ENCODE data around the gene POLR2M.
A peak's percentile ranks its signal among the peaks of the same experiment; 100 is the strongest.

Gene POLR2M

GRCh38 chr15:57730876-57731275 is 24.4 kb downstream of the POLR2M start:
- H3K9me3 ChIP-seq (ENCODE audit: insufficient read depth, low read depth, low read length), result no peaks in the 10 kb centered on the region
- no peak overlapping the region for H4K8ac ChIP-seq (ENCODE audit: low read depth, low read length)
- no peaks in the 10 kb centered on the region for H3K79me2 ChIP-seq (ENCODE audit: control insufficient read depth, insufficient read depth, low read length, poor library complexity)
- peaks cover 7% of the 10 kb centered on the region in 2 experiments for H3K4me1 ChIP-seq (ENCODE audit: control insufficient read depth in 1 of 2, insufficient read depth in 2 of 2, low read length in 2 of 2)
- no peak overlapping the region for H3K4me2 ChIP-seq (ENCODE audit: low read length)
- H3K9ac ChIP-seq (ENCODE audit: low read length), result no peak overlapping the region
- H3K18ac ChIP-seq (ENCODE audit: low read length), result no peak overlapping the region
- no peak overlapping the region for H3K4ac ChIP-seq (ENCODE audit: low read depth, low read length)
- no peak overlapping the region for H2AFZ ChIP-seq (ENCODE audit: insufficient read depth, low read length, poor library complexity)
- H4K12ac ChIP-seq (ENCODE audit: low read depth, low read length), result no peak overlapping the region
- H2BK12ac ChIP-seq (ENCODE audit: low read length), result no peak overlapping the region
- no peak overlapping the region for H2BK120ac ChIP-seq (ENCODE audit: insufficient read depth, low read length, poor library complexity)
- no peak overlapping the region for H3K14ac ChIP-seq (ENCODE audit: low read length)
- no peak overlapping the region for H2BK5ac ChIP-seq (ENCODE audit: low read depth, low read length, poor library complexity)
- no peak overlapping the region for H2AK5ac ChIP-seq (ENCODE audit: low read length)
- no CpG with 5 or more reads among the region's 5 CpGs for WGBS (ENCODE audit: extremely low coverage, insufficient coverage, insufficient read length)
- H3K36me3 ChIP-seq (ENCODE audit: control insufficient read depth in 1 of 2, insufficient read depth in 2 of 2, low read length in 2 of 2), result no peaks in the 10 kb centered on the region
- no peak overlapping the region for H3K4me3 ChIP-seq (ENCODE audit: low read depth, low read length)
- H3K23ac ChIP-seq (ENCODE audit: low read length), result no peak overlapping the region
- no peak for DNase-seq
- H3K27ac ChIP-seq (ENCODE audit: low read depth, low read length), result no peak overlapping the region
- H3K27me3 ChIP-seq (ENCODE audit: insufficient read depth, low read length), result no peaks in the 10 kb centered on the region
- no peak overlapping the region for H4K91ac ChIP-seq (ENCODE audit: low read depth, low read length)
- H3K79me1 ChIP-seq (ENCODE audit: low read length), result no peaks in the 10 kb centered on the region

DNA sequence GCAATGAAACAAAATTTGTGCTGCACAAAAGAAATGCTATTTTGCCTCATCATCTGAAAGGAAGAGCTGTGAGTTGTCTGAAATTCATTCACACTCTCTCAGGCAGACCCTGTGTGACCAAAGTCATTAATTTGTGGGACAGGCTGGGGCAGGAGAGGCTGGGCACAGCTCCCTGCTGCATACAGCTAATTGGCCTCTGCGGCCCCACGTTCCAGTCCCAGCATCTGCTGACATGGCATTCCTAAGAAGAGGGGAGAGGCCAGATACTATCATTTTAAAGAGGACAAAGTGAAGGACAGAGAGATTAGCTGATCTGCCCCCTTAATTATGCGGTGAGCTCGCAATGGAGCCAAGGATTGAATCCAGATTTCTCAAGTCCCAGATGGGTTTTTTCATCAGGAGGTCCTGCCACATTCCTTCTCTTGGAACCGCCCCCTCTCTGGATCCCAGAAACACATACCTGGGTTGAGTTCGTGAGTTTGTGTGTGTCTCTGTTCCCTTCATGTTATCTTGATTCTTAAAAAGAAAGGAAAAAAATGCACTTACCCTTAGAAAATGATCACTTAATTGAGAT is 25.1 kb downstream of the POLR2M start:
- H3K4me1 ChIP-seq (ENCODE audit: control insufficient read depth in 1 of 2, insufficient read depth in 2 of 2, low read length in 2 of 2), result peaks cover 7% of the 10 kb centered on the region in 2 experiments
- H3K27me3 ChIP-seq (ENCODE audit: insufficient read depth, low read length), result no peaks in the 10 kb centered on the region
- DNase-seq, result no peak
- no peaks in the 10 kb centered on the region for H3K79me2 ChIP-seq (ENCODE audit: control insufficient read depth, insufficient read depth, low read length, poor library complexity)
- H2BK120ac ChIP-seq (ENCODE audit: insufficient read depth, low read length, poor library complexity), result no peak overlapping the region
- H3K4me2 ChIP-seq (ENCODE audit: low read length), result peak overlapping the region; percentile 7
- no peak overlapping the region for H2AFZ ChIP-seq (ENCODE audit: insufficient read depth, low read length, poor library complexity)
- H4K91ac ChIP-seq (ENCODE audit: low read depth, low read length), result no peak overlapping the region
- H4K12ac ChIP-seq (ENCODE audit: low read depth, low read length), result no peak overlapping the region
- no peak overlapping the region for H3K4ac ChIP-seq (ENCODE audit: low read depth, low read length)
- no peak overlapping the region for H2BK5ac ChIP-seq (ENCODE audit: low read depth, low read length, poor library complexity)
- no peak overlapping the region for H2AK5ac ChIP-seq (ENCODE audit: low read length)
- no peak overlapping the region for H2BK12ac ChIP-seq (ENCODE audit: low read length)
- H3K23ac ChIP-seq (ENCODE audit: low read length), result no peak overlapping the region
- no peak overlapping the region for H3K27ac ChIP-seq (ENCODE audit: low read depth, low read length)
- H3K79me1 ChIP-seq (ENCODE audit: low read length), result no peaks in the 10 kb centered on the region
- no peak overlapping the region for H3K18ac ChIP-seq (ENCODE audit: low read length)
- no peak overlapping the region for H3K4me3 ChIP-seq (ENCODE audit: low read depth, low read length)
- no peaks in the 10 kb centered on the region for H3K36me3 ChIP-seq (ENCODE audit: control insufficient read depth in 1 of 2, insufficient read depth in 2 of 2, low read length in 2 of 2)
- H3K9me3 ChIP-seq (ENCODE audit: insufficient read depth, low read depth, low read length), result no peaks in the 10 kb centered on the region
- no peak overlapping the region for H4K8ac ChIP-seq (ENCODE audit: low read depth, low read length)
- WGBS (ENCODE audit: extremely low coverage, insufficient coverage, insufficient read length), result no CpG with 5 or more reads among the region's 6 CpGs
- H3K14ac ChIP-seq (ENCODE audit: low read length), result no peak overlapping the region
- H3K9ac ChIP-seq (ENCODE audit: low read length), result no peak overlapping the region

- H3K79me2 ChIP-seq (ENCODE audit: control insufficient read depth, insufficient read depth, low read length, poor library complexity), result no peaks in the 10 kb centered on the region
- no peak overlapping the region for H3K4me2 ChIP-seq (ENCODE audit: low read length)
- H4K8ac ChIP-seq (ENCODE audit: low read depth, low read length), result no peak overlapping the region
- H3K4me3 ChIP-seq (ENCODE audit: low read depth, low read length), result no peak overlapping the region
- H3K14ac ChIP-seq (ENCODE audit: low read length), result no peak overlapping the region
- no peak overlapping the region for H4K12ac ChIP-seq (ENCODE audit: low read depth, low read length)
- no peak overlapping the region for H3K18ac ChIP-seq (ENCODE audit: low read length)
- H3K9ac ChIP-seq (ENCODE audit: low read length), result no peak overlapping the region
- H3K23ac ChIP-seq (ENCODE audit: low read length), result no peak overlapping the region
- no peak overlapping the region for H3K4ac ChIP-seq (ENCODE audit: low read depth, low read length)
- H3K4me1 ChIP-seq (ENCODE audit: control insufficient read depth in 1 of 2, insufficient read depth in 2 of 2, low read length in 2 of 2), result peaks cover 7% of the 10 kb centered on the region in 2 experiments
- H3K9me3 ChIP-seq (ENCODE audit: insufficient read depth, low read depth, low read length), result no peaks in the 10 kb centered on the region
- no peak overlapping the region for H2BK120ac ChIP-seq (ENCODE audit: insufficient read depth, low read length, poor library complexity)
- no CpG with 5 or more reads among the region's 12 CpGs for WGBS (ENCODE audit: extremely low coverage, insufficient coverage, insufficient read length)
- H3K27me3 ChIP-seq (ENCODE audit: insufficient read depth, low read length), result no peaks in the 10 kb centered on the region
- peak; percentile 47 to 85 for DNase-seq
- H3K27ac ChIP-seq (ENCODE audit: low read depth, low read length), result no peak overlapping the region
- no peaks in the 10 kb centered on the region for H3K79me1 ChIP-seq (ENCODE audit: low read length)
- no peak overlapping the region for H4K91ac ChIP-seq (ENCODE audit: low read depth, low read length)
- H2AK5ac ChIP-seq (ENCODE audit: low read length), result no peak overlapping the region
- H2BK12ac ChIP-seq (ENCODE audit: low read length), result no peak overlapping the region
- H2AFZ ChIP-seq (ENCODE audit: insufficient read depth, low read length, poor library complexity), result no peak overlapping the region
- H2BK5ac ChIP-seq (ENCODE audit: low read depth, low read length, poor library complexity), result no peak overlapping the region
- H3K36me3 ChIP-seq (ENCODE audit: control insufficient read depth in 1 of 2, insufficient read depth in 2 of 2, low read length in 2 of 2), result no peaks in the 10 kb centered on the region
Measured at GRCh38 chr15:57732526-57733331, 26.2 kb downstream of the POLR2M start.

DNA sequence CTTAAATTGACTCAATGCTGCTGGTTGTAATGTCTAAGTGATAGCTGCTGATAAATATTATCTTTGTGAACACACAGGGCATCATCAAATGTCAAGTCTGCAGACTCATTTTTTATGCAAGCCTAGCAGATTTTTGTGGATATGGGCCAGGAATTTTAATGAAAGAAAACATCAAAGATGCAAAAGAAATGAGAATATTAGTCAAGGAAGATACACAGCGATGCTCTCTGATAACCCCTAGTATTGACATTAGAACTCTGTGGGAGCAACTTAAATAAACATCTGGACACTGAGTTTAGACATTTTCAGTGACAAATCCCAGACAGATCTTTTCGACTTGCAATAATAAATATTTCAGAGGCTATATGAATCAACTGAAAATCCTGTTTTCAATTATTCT is 28.3 kb downstream of the POLR2M start:
- Histone ChIP-seq H3K4me3 (ENCODE audit: low read depth, low read length) (no peak overlapping the region), H3K27ac (ENCODE audit: low read depth, low read length) (no peak overlapping the region)

More for the DNA sequence above, 28.3 kb downstream of the POLR2M start:
- H3K4me2 ChIP-seq (ENCODE audit: low read length), result no peak overlapping the region
- H3K9ac ChIP-seq (ENCODE audit: low read length), result no peak overlapping the region
- no peak for DNase-seq
- no peak overlapping the region for H3K18ac ChIP-seq (ENCODE audit: low read length)
- no peak overlapping the region for H2BK12ac ChIP-seq (ENCODE audit: low read length)
- no peaks in the 10 kb centered on the region for H3K36me3 ChIP-seq (ENCODE audit: control insufficient read depth in 1 of 2, insufficient read depth in 2 of 2, low read length in 2 of 2)
- no CpG with 5 or more reads among the region's 2 CpGs for WGBS (ENCODE audit: extremely low coverage, insufficient coverage, insufficient read length)
- H4K91ac ChIP-seq (ENCODE audit: low read depth, low read length), result no peak overlapping the region
- no peaks in the 10 kb centered on the region for H3K27me3 ChIP-seq (ENCODE audit: insufficient read depth, low read length)
- H2AK5ac ChIP-seq (ENCODE audit: low read length), result no peak overlapping the region
- H3K4me1 ChIP-seq (ENCODE audit: control insufficient read depth in 1 of 2, insufficient read depth in 2 of 2, low read length in 2 of 2), result peaks cover 7% of the 10 kb centered on the region in 2 experiments
- no peaks in the 10 kb centered on the region for H3K79me2 ChIP-seq (ENCODE audit: control insufficient read depth, insufficient read depth, low read length, poor library complexity)
- no peak overlapping the region for H3K23ac ChIP-seq (ENCODE audit: low read length)
- no peak overlapping the region for H4K8ac ChIP-seq (ENCODE audit: low read depth, low read length)
- no peak overlapping the region for H2AFZ ChIP-seq (ENCODE audit: insufficient read depth, low read length, poor library complexity)
- H3K9me3 ChIP-seq (ENCODE audit: insufficient read depth, low read depth, low read length), result no peaks in the 10 kb centered on the region
- H4K12ac ChIP-seq (ENCODE audit: low read depth, low read length), result no peak overlapping the region
- H3K79me1 ChIP-seq (ENCODE audit: low read length), result no peaks in the 10 kb centered on the region
- no peak overlapping the region for H3K4ac ChIP-seq (ENCODE audit: low read depth, low read length)
- no peak overlapping the region for H2BK120ac ChIP-seq (ENCODE audit: insufficient read depth, low read length, poor library complexity)
- H2BK5ac ChIP-seq (ENCODE audit: low read depth, low read length, poor library complexity), result no peak overlapping the region
- H3K14ac ChIP-seq (ENCODE audit: low read length), result no peak overlapping the region

Measured in trophoblast cell (in vitro differentiated cells and primary cell).